ENCODE data around the gene C4orf50.
"Not testable (repeated sequence)": the region's sequence is repeated elsewhere in the genome, so short reads cannot be mapped to it uniquely, and the experiment has no call there.

C4orf50 gene

GRCh38 chr4:5993876-5994811 lies 24.1 kb downstream of the C4orf50 start:
- no peaks in the 10 kb centered on the region for H3K36me3 ChIP-seq (ENCODE audit: control insufficient read depth, insufficient read depth, low read length)
- H2BK15ac ChIP-seq (replicated peaks; ENCODE audit: low read depth), result no peak overlapping the region
- H3K79me2 ChIP-seq (ENCODE audit: control insufficient read depth, insufficient read depth, low read length), result no peaks in the 10 kb centered on the region
- no peak overlapping the region for H3K4me3 ChIP-seq (ENCODE audit: low read length)
- H3K9ac ChIP-seq (ENCODE audit: low read length), result no peak overlapping the region
- DNase-seq, result no peak
- no peak overlapping the region for H2BK5ac ChIP-seq (ENCODE audit: low read length)
- H2BK120ac ChIP-seq (ENCODE audit: low read depth, low read length), result no peak overlapping the region
- no peak overlapping the region for H3K27ac ChIP-seq (ENCODE audit: low read depth, low read length)
- no peak overlapping the region for H3K4ac ChIP-seq (ENCODE audit: low read depth, low read length)
- H3K4me2 ChIP-seq (ENCODE audit: low read length), result no peak overlapping the region
- H3K18ac ChIP-seq (ENCODE audit: low read length), result no peak overlapping the region
- H3K27me3 ChIP-seq (ENCODE audit: insufficient read depth, low read length, poor library complexity), result no peaks in the 10 kb centered on the region
- no peak overlapping the region for H4K5ac ChIP-seq (ENCODE audit: low read length)
- no peaks in the 10 kb centered on the region for H3K4me1 ChIP-seq (ENCODE audit: control insufficient read depth, low read depth, low read length)
- no peak overlapping the region for H3K56ac ChIP-seq (ENCODE audit: low read length)
- no peaks in the 10 kb centered on the region for H3K79me1 ChIP-seq (ENCODE audit: low read length)
- H3K23ac ChIP-seq (ENCODE audit: low read length), result no peak overlapping the region
- no CpG with 5 or more reads among the region's 23 CpGs for WGBS (ENCODE audit: extremely low coverage, insufficient coverage, low lambda C conversion rate)
- no peak overlapping the region for H4K8ac ChIP-seq (ENCODE audit: low read depth, low read length)
- no peak overlapping the region for H2AK5ac ChIP-seq (ENCODE audit: low read length)

DNA sequence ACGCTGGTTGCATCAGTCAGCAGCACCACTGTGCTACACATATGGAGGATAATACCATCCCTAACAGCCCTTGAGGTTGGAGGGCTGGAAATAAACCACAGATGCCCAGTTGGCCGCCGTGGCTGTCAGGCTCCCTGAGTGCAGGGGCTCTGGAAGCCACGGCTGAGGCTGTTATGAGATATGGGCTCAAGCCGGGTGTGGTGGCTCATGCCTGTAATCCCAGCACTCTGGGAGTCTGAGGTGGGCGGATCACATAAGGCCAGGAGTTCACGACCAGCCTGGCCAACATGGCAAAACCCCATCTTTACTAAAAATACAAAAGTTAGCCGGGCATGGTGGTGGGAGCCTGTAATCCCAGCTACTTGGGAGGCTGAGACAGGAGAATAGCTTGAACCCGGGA lies 24.9 kb downstream of the C4orf50 start:
- H2AK5ac ChIP-seq (ENCODE audit: low read length); H3K79me1 ChIP-seq (ENCODE audit: low read length); H2BK15ac ChIP-seq (replicated peaks; ENCODE audit: low read depth); H3K79me2 ChIP-seq (ENCODE audit: control insufficient read depth, insufficient read depth, low read length); H4K5ac ChIP-seq (ENCODE audit: low read length); H3K4me3 ChIP-seq (ENCODE audit: low read length); DNase-seq; H4K8ac ChIP-seq (ENCODE audit: low read depth, low read length); H3K4me1 ChIP-seq (ENCODE audit: control insufficient read depth, low read depth, low read length); H3K9ac ChIP-seq (ENCODE audit: low read length); H3K23ac ChIP-seq (ENCODE audit: low read length); H3K27ac ChIP-seq (ENCODE audit: low read depth, low read length); H2BK120ac ChIP-seq (ENCODE audit: low read depth, low read length); H3K27me3 ChIP-seq (ENCODE audit: insufficient read depth, low read length, poor library complexity); H3K4ac ChIP-seq (ENCODE audit: low read depth, low read length); H3K36me3 ChIP-seq (ENCODE audit: control insufficient read depth, insufficient read depth, low read length); H2BK5ac ChIP-seq (ENCODE audit: low read length); H3K4me2 ChIP-seq (ENCODE audit: low read length); H3K56ac ChIP-seq (ENCODE audit: low read length); H3K18ac ChIP-seq (ENCODE audit: low read length): not testable (repeated sequence)
- WGBS (ENCODE audit: extremely low coverage, insufficient coverage, low lambda C conversion rate), result no CpG with 5 or more reads among the region's 9 CpGs

GRCh38 chr4:5992828-5993321 lies 25.4 kb downstream of the C4orf50 start:
- H4K8ac ChIP-seq (ENCODE audit: low read depth, low read length), result no peak overlapping the region
- H2BK120ac ChIP-seq (ENCODE audit: low read depth, low read length), result no peak overlapping the region
- no peak overlapping the region for H3K23ac ChIP-seq (ENCODE audit: low read length)
- H3K4me3 ChIP-seq (ENCODE audit: low read length), result no peak overlapping the region
- DNase-seq, result no peak
- H3K9ac ChIP-seq (ENCODE audit: low read length), result no peak overlapping the region
- H3K4ac ChIP-seq (ENCODE audit: low read depth, low read length), result no peak overlapping the region
- no peaks in the 10 kb centered on the region for H3K27me3 ChIP-seq (ENCODE audit: insufficient read depth, low read length, poor library complexity)
- WGBS (ENCODE audit: extremely low coverage, insufficient coverage, low lambda C conversion rate), result no CpG with 5 or more reads among the region's 11 CpGs
- no peak overlapping the region for H2BK5ac ChIP-seq (ENCODE audit: low read length)
- H3K18ac ChIP-seq (ENCODE audit: low read length), result no peak overlapping the region
- H3K79me1 ChIP-seq (ENCODE audit: low read length), result no peaks in the 10 kb centered on the region
- H2AK5ac ChIP-seq (ENCODE audit: low read length), result no peak overlapping the region
- no peak overlapping the region for H3K56ac ChIP-seq (ENCODE audit: low read length)
- no peak overlapping the region for H4K5ac ChIP-seq (ENCODE audit: low read length)
- no peaks in the 10 kb centered on the region for H3K36me3 ChIP-seq (ENCODE audit: control insufficient read depth, insufficient read depth, low read length)
- no peak overlapping the region for H3K27ac ChIP-seq (ENCODE audit: low read depth, low read length)
- H2BK15ac ChIP-seq (replicated peaks; ENCODE audit: low read depth), result no peak overlapping the region
- H3K4me2 ChIP-seq (ENCODE audit: low read length), result no peak overlapping the region
- no peaks in the 10 kb centered on the region for H3K79me2 ChIP-seq (ENCODE audit: control insufficient read depth, insufficient read depth, low read length)
- H3K4me1 ChIP-seq (ENCODE audit: control insufficient read depth, low read depth, low read length), result no peaks in the 10 kb centered on the region

DNA sequence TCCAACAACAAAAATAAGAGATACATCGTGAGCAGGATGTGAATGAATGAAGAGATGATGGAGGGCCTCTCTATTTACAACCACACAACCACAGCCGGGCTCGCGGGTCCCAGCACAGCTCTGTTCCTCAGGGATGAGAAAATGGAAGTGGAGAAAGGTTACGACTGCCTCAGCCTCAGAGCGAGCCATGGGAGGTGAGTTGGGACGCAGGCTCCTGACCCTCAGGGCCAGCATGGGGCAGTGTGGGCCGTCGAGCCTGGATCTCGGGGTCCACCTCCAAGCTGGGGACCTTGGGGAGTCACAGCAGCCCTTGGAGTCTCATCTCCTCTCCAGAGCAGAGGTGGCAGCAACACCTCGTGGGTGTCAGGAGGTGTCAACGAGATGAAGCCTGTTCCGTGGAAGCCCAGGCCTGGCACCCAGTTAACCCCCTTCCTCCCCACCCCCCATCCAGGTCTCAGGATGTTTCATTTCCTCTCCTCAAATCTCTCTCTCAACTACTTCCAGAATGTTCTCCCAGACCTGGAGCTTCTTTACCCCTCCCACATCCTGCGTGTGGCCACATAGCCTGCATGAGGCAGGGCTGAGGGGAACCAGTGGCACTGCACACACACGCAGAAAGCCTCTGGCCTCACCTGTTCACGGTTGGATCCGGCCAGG lies 25.9 kb downstream of the C4orf50 start:
- Histone ChIP-seq H3K36me3 (ENCODE audit: control insufficient read depth, insufficient read depth, low read length) (no peaks in the 10 kb centered on the region), H2AK5ac (ENCODE audit: low read length) (no peak overlapping the region), H3K18ac (ENCODE audit: low read length) (no peak overlapping the region), H3K27me3 (ENCODE audit: insufficient read depth, low read length, poor library complexity) (no peaks in the 10 kb centered on the region), H3K56ac (ENCODE audit: low read length) (no peak overlapping the region), H3K4ac (ENCODE audit: low read depth, low read length) (no peak overlapping the region), H4K5ac (ENCODE audit: low read length) (no peak overlapping the region), H3K79me2 (ENCODE audit: control insufficient read depth, insufficient read depth, low read length) (no peaks in the 10 kb centered on the region), H2BK15ac (replicated peaks; ENCODE audit: low read depth) (no peak overlapping the region), H3K27ac (ENCODE audit: low read depth, low read length) (no peak overlapping the region), H4K8ac (ENCODE audit: low read depth, low read length) (no peak overlapping the region), H3K4me1 (ENCODE audit: control insufficient read depth, low read depth, low read length) (no peaks in the 10 kb centered on the region), H2BK5ac (ENCODE audit: low read length) (no peak overlapping the region), H3K23ac (ENCODE audit: low read length) (no peak overlapping the region), H3K4me3 (ENCODE audit: low read length) (no peak overlapping the region), H3K79me1 (ENCODE audit: low read length) (no peaks in the 10 kb centered on the region), H2BK120ac (ENCODE audit: low read depth, low read length) (no peak overlapping the region), H3K4me2 (ENCODE audit: low read length) (no peak overlapping the region), H3K9ac (ENCODE audit: low read length) (no peak overlapping the region)
- no CpG with 5 or more reads among the region's 17 CpGs for WGBS (ENCODE audit: extremely low coverage, insufficient coverage, low lambda C conversion rate)
- no peak for DNase-seq

- Histone ChIP-seq H4K8ac (ENCODE audit: low read depth, low read length) (no peak overlapping the region), H3K79me2 (ENCODE audit: control insufficient read depth, insufficient read depth, low read length) (no peaks in the 10 kb centered on the region), H4K5ac (ENCODE audit: low read length) (no peak overlapping the region), H3K27me3 (ENCODE audit: insufficient read depth, low read length, poor library complexity) (no peaks in the 10 kb centered on the region), H2BK5ac (ENCODE audit: low read length) (no peak overlapping the region), H3K56ac (ENCODE audit: low read length) (no peak overlapping the region), H3K4me1 (ENCODE audit: control insufficient read depth, low read depth, low read length) (no peaks in the 10 kb centered on the region), H3K9ac (ENCODE audit: low read length) (no peak overlapping the region), H3K79me1 (ENCODE audit: low read length) (no peaks in the 10 kb centered on the region), H2BK15ac (replicated peaks; ENCODE audit: low read depth) (no peak overlapping the region), H3K27ac (ENCODE audit: low read depth, low read length) (no peak overlapping the region), H3K18ac (ENCODE audit: low read length) (no peak overlapping the region), H3K36me3 (ENCODE audit: control insufficient read depth, insufficient read depth, low read length) (no peaks in the 10 kb centered on the region), H3K4me3 (ENCODE audit: low read length) (no peak overlapping the region), H3K4me2 (ENCODE audit: low read length) (no peak overlapping the region), H3K4ac (ENCODE audit: low read depth, low read length) (no peak overlapping the region), H2BK120ac (ENCODE audit: low read depth, low read length) (no peak overlapping the region), H2AK5ac (ENCODE audit: low read length) (no peak overlapping the region), H3K23ac (ENCODE audit: low read length) (no peak overlapping the region)
- DNase-seq, result no peak
- no CpG with 5 or more reads among the region's 1 CpG for WGBS (ENCODE audit: extremely low coverage, insufficient coverage, low lambda C conversion rate)
Measured at GRCh38 chr4:5991405-5991804, 26.8 kb downstream of the C4orf50 start.

All from mesendoderm (in vitro differentiated cells).